HG02885 (cell line): ENCODE results near the gene ADRM1.

ENCODE experiments used
- ATAC-seq: cut with Tn5 transposase; IDR thresholded peaks from one replicate; pipeline ENCODE4 v1.9.1; 2021; ENCODE audit warnings: mild to moderate bottlenecking; ENCODE audit not compliant: unreplicated experiment, poor library complexity

The ADRM1 gene

DNA sequence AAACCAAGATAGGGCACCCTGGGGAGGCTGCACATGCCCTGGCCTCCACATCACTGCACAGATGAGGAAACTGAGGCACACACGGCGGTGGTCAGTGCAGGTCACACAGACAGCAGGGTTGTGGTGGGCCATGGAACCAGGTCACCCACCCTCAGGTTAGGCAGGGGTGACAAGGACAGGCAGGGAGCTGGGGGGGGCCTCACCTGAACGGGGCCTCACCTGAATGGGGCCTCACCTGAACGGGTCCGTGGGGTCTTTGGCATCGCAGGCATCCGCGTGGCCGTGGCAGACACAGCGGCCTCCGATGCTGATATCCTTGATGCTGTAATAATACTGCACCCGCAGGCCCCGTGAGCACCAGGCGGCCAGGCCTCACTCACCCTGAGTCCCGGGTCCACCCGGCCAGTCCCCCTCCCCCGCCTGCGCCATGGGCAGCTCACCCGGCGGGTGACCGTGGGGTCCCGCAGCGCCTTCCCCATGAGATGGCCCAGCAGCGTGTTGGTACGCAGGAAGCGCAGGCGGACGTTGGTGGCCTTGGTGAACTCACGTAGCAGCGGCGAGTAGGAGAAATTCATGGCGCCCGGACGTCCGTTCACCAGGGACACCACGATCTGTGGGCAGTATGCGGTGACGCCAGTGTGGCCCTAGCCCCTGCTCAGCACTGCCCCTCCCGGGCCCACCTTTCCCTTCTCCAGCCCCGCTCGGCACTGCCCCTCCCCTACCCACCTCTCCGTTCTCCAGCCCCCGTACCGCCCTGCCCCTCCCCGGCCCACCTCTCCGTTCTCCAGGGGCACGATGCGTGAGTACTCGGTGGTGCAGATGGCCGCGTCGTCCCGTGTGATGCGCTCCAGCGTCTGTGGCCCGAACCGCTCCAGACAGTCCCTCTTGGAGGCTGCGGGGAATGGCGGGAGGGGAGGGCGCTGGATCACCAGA is 48.9 kb downstream of the ADRM1 start:
- no peak for ATAC-seq

DNA sequence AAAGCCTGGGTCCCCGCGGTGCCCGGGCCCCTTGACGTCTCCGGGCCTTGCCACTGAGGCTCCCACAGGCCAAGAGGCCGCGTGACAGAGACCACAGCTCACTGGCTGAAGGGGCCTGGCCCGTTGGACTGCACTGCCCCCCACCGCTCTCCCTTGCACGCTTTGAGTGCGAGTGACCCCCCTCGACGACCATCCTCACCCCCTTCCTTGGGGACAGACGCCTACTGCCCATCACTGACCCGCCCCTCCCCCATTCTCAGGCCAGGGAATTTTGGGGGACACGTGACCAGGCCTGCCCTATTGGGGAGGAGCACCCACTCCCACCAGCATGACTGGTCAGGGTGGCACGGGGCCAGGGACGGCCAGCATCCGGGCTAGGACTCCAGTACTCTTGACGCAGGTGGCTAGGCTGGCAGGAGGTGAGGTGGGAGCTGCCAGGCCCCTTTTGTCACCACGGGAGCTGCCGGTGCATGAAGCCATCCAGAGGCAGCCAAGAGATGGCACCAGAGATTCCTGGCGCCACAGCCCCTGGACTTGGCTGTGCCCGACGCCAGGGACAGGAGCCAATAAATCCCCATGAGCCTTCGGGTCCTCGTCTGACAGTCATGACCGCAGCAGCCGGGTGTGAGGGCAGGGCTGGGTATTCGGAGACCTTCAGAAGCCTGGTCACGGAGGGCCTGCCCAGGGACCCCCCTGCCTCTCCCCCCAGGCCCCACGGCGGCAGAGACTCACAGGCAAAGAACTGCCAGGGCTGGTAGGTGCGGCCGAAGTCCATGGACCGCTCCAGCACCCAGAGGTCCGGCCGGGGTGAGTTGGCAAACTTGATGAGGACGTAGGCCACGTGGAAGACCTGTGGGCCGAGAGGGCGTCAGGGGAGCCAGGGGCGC is 49.8 kb downstream of the ADRM1 start:
- no peak for ATAC-seq

DNA sequence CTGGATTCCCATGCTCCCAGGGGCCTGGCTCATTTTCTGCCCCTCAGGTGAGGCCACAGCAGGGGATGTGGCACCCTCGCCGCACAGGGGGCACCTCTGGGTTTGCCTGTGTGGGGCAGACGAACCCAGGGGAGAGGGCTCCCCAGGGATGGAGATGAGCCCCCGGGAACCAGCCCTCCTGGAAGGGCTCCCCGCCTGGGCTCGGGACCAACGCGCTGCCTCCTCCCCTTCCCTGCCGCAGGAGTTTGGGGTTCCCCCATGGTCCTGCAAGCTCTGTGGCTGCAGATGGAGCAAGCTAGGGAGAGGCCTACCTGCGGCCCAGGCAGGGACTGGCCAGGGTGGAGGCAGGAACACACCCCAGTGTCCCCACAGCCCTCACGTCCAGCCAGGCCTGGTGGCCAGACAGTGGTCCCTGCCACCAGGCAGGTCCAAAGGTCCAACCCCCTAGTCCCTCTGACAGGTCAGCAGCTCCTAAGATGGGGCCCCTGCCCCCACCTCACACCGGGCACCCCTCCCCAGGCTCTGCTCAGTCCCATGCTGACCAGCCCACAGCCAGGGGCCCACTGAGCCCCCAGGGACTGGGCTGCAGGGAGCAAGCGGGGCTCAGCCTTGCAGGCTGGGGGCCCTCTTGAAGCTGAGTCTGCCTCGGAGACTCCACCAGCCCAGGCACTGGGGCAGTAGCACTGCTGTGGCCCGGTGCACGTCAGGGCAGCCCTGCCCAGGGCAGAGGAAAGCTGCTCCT is 50.7 kb downstream of the ADRM1 start:
- no peak for ATAC-seq

DNA sequence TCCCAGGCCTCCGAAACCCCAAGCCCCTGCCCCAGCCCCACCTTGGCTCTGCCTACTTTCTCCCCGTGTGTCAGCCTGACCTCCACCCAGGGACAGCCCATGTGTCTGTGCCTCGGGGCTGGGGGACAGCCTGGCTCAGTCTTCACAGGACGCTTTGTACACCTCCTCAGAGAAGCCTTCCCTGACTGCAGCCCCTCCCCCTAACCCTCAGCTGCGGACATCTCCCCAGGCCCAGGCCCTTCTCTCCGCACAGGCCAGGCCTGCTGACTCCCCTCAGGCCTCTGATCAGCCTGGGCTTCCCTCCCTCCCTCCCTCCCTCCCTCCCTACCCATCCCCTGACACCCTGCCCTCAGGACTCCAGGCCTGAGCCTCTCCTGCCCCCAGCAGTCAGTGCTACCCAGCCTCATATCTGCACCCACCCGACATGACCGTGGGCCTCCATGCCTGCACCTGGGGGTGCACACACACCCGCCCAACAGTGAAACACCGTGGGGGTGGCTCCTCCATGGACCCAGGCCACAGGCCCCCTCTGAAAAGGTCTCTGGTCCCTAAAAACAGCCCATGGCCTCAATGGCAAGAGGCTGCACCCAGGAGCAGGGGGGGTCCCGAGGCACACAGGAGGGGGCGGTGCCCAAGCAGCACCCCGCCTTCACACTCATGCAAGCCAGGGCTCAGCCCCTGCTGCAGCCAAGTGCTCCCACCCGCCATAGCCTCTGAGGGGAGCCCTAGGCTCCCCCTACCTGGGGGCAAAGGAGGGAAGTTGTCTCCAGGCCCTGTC is 51.4 kb downstream of the ADRM1 start:
- ATAC-seq: no peak

DNA sequence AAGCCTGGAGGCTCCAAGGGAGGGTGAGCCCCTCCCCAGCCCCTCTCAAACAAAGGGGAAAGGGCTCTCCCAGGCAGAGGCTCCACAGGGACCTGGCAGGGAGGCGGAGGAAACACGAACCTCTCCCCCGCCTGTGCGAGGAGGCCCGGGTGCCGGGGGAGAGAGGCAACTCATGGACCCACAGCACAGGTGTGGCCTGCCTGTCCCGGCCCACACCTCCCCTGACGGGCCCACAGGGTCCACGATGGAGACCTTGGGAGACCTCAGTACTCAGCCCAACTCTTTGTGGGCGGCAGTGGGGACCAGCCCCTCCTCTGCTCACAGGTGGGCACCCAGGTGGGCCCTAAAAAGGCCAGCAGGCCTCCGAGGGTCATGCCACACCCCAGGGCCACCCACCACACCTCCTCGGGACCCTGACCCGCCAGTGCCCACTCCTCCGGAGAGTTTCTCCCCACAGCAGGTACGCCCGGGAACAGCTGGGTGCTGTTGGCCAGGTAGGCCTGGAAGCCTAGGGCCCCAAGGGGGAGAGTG is 52.1 kb downstream of the ADRM1 start:
- no peak for ATAC-seq

DNA sequence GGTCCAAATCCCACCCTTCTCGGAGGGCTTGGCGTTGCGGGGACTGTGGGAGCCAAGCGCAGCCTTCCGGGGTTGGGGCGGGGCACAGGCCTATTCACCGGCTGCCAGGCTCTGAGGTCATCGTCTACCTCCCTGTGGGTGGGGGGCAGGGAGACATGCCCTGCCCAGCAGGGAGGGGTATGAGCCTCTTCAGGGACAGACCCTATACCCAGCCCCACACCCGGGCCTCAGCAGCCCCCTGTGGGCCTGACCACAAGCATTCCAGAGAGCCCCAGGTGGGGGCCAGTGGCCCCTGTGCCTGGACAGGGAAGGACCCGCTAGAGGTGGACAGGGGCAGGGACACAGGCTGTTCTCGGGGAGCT is 52.7 kb downstream of the ADRM1 start:
- no peak for ATAC-seq

DNA sequence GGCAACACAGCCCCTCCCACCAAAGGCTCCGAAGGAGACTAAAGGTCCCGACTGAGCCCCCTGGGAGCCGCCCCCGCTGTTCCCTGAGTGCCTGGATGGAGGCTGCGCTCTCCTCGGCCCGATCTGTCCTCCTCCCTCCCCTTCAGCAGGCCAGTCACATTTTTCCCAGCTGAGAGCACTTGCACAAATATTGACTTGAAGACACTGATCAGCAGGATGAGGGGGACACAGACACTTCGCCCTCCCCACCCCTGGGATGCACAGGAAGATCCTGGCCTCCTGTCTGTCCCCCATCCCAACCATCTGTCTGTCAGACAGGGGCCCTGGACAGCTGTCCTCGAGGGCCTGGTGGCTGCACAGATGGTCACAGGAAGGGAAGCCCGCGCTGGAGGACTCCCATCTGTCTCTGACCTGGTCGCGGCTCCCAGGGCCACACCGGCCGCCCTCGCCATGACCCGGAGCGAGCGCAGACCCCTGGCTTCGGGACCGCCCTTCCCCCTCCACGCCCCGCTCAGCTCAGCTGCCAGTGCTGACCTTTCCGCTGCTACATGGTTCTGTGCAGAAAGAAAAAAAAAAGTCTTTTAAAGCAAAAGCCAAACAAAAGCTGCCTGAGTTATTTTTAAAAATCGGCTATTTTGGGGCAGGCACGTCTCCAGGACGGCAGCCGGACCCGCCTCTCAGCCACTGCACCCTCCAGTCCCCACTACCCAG is 53.2 kb downstream of the ADRM1 start:
- ATAC-seq: no peak

DNA sequence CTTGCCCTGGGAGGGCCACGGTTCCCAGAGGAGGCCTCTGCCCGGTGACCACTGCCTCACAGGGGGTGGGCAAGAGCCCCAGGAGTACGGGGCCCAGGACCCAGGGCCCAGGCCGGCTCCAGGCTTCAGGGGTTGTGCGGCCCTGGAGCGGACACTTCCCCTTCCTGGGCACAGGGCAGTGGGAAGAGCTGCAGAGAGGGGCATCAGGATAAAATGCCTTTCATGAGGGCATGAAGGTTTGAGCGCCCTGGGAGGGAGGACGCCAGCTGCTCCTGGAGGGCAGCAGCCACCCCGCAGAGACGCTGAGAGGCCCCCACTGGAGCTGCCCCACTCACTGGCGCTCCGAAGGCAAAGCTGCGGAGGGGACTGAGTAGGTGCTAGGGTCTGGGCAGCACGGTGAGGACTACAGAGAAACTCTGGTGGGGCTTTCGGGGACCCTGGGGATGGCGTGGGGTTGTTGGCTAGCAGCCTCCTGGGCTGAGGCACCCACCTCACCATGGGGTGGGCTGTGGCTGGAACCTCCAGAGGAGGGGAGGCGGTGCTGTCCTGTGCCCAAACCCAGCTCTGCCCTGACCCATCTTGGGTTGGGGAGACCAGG is 53.9 kb downstream of the ADRM1 start:
- no peak for ATAC-seq

DNA sequence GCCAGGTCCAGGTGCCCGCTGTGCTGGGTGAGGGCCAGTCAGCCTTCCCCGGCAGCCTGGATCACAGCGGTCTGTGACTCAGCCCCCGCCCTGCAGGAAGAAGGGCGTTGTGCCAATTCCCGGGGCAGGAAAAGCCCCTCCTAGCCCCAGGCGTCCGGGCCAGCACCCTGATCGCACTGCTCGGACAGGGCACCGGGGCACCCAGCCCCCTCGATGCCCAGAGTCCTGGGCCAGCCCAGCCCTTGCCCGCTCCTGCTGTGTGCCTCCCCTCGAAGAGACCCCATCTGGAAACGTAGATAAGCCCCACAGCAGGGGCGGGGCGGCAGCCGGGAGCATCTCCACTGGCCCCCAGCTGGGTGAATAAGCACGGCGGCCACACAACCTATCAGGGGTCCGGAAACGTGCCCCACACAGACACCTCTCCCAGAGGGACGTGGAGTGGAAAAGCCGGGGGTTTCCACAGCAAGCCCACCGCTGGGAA is 54.4 kb downstream of the ADRM1 start:
- no peak for ATAC-seq

DNA sequence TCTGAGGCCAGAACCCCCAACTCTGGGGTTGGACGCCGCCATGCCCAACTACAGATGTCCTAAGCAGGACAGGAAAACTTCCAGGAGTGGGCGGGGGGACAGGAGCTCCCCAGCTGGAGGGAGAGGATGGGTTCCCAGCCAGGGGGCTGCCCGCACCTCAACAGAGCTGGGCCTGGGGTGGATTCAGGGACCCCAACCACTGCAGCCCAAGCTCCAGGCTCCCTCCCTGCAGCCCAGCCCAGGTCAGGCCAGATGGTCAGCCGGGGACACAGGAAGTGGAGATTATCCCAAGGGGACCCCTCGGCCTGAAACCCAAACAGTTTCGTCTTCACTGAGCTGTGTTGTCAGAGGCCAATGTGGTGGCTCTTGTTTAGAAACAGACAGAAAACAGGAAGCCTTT is 54.9 kb downstream of the ADRM1 start:
- ATAC-seq: no peak
